GM10266 (cell line): ENCODE measurements around the gene FADS1.
A peak's percentile ranks its signal among the peaks of the same experiment; 100 is the strongest.

Source experiments
- DNase-seq: peaks from one replicate; pipeline ENCODE4 v3.0.0; 2012; ENCODE audit errors: extremely low spot score
- CTCF ChIP-seq: IDR thresholded peaks from 2 replicates; pipeline ENCODE4 v1.5.1; 2012; ENCODE audit warnings: mild to moderate bottlenecking, low read depth; ENCODE audit not compliant: control insufficient read depth, insufficient read depth; ENCODE audit errors: missing control alignments

FADS1 gene

DNA sequence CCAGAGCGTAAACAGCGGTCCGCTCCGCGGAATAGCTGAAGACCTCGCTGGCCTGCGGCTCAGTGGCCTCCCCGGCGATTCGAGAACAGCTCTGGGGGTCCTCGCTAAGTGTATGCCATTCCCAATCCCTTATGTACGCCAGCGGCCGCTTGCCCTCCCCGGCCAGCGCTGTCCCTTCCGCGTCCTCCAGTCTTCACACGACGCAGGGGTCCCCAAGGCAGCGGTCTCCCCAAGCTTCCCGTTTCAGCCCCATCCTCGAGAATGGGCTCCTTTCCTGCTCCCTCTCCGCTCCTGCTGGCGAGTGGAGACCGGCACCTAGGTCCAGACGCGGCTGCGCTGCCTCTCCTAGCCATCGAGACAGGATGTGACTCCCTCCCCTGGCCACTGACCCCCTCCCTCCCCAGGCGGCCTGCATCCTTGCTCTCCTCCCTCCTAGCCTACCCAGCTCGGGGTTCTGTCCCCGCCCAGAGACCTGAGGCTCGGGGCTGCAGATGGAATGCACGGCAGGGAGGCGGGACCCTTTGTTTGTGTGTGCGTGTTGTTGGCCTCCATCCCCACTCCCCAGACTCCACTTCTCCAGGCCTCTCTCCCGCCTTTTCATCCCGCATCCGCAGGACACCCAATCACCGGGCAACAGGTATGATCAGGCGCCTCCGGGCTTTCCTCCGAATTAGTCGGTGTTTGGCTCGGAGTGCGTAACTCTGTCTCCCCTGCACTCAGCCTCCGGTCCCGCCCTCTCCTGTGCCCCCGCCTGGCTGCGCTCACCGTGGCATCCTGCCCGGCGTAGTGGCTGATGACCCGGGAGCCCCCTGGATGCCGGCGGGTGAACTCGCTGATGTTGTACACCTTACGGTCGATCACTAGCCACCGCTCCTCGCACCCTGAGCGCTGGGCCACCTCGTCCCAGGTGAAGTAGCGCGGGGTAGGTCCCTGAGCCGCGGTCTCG, 740 bp downstream of the FADS1 start:
- DNase-seq = peak; percentile 69
- TF ChIP-seq CTCF = peak; percentile 18

DNA sequence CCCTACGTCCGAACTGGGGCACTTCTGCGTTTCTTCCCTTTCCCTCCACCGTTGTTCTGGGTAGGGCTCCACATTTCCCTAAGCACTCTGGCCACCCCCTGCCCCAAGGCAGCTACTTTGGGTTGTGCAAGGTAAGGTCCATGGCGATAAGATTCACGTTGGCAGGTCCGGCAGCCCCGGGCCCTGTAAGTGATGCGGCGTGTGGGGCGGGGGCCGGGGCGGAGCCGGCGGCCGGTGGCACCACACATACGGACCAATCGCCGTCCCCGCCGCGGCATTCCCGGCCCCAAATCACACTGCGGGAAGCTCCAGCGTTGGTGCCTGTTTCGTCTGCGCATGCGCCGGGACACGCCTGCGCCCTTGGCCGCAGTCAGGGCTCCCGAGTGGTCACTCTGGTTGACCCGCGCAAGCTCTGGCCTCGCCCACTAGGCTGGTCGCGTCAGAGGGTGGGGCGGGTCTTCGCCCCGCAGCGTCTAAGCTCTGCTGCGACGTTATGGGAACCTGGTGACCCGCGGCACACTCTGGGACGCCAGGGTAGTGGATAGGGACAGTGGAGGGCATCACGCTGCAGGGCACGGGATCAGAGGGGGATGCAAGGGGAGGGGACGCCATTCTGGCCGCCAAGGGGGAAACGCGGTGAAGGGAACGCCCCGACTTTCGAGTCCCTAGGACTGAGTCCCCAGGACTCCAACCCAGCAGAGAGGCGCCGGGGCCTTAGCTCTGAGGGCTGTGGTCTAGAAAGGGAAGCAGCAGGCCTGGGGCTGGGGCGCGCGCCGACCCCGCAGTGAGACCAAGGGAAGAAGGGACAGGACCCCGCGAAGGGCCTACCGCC, 1.6 kb downstream of the FADS1 start:
- TF ChIP-seq CTCF = no peak
- DNase-seq = peak; percentile 96

DNA sequence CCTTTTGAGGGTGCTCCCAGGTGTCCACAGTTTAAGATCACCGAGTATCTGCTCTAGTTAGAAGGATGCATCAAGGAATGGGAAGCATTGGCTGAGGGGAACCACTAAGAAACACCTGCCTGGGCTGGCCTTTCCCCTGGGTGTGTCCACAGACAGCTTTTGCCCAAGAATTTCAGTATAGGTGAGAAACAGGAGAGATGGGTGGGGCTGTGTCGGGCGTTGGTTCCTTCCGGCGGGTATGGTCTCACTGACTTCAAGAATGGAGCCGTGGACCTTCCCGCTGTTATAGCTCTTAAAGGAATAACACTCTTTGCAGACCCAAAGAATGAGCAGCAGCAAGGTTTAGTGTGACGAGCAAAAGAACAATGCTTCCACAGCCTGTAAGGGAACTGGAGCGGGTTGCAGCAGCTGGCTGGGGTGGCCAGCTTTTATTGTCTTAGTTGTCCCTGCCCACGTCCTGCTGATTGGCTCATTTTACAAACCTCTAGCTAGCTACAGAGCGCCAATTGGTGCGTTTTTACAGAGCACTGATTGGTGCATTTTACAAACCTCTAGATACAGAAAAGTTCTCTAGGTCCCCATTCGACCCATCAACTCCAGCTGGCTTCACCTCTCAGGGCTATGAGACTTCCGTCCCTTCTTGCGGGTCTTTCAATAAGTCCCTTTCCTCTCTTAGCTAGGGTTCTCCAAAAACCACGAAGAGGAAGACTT, 2.4 kb downstream of the FADS1 start:
- no peak for TF ChIP-seq CTCF
- DNase-seq = no peak

GRCh38 chr11:61812736-61813411, 3.9 kb downstream of the FADS1 start:
- DNase-seq = no peak
- TF ChIP-seq CTCF = no peak

- TF ChIP-seq CTCF = no peak
- DNase-seq = no peak
Observed at GRCh38 chr11:61811831-61812230, 5.0 kb downstream of the FADS1 start.

GRCh38 chr11:61810671-61811175, 6.1 kb downstream of the FADS1 start:
- no peak for TF ChIP-seq CTCF
- DNase-seq = no peak
